Right lobe of liver (tissue), 4 donors: ENCODE measurements around the gene GPM6B.

ENCODE experiments used
- CTCF ChIP-seq, 4 donors: fragments of 200-600 bp in 3 of 4; fragments of 450-650 bp in 1 of 4; IDR thresholded peaks; one replicate each; pipeline versions ENCODE4 v1.5.1 to v1.8.0; 2016 to 2022; ENCODE audit warnings: antibody characterized with exemption in 4 of 4, mild to moderate bottlenecking in 2 of 4
- POLR2A ChIP-seq: fragments of 450-650 bp; IDR thresholded peaks from one replicate; pipeline ENCODE4 v1.6.1; 2017; ENCODE audit warnings: antibody characterized with exemption, mild to moderate bottlenecking
- donor health status: DM: no; HTN: no; CAD: no.
- donor health status: DM: no; HTN: no; CAD: no.
- donor health status: DM: no; HTN: yes; CAD: no.

DNA sequence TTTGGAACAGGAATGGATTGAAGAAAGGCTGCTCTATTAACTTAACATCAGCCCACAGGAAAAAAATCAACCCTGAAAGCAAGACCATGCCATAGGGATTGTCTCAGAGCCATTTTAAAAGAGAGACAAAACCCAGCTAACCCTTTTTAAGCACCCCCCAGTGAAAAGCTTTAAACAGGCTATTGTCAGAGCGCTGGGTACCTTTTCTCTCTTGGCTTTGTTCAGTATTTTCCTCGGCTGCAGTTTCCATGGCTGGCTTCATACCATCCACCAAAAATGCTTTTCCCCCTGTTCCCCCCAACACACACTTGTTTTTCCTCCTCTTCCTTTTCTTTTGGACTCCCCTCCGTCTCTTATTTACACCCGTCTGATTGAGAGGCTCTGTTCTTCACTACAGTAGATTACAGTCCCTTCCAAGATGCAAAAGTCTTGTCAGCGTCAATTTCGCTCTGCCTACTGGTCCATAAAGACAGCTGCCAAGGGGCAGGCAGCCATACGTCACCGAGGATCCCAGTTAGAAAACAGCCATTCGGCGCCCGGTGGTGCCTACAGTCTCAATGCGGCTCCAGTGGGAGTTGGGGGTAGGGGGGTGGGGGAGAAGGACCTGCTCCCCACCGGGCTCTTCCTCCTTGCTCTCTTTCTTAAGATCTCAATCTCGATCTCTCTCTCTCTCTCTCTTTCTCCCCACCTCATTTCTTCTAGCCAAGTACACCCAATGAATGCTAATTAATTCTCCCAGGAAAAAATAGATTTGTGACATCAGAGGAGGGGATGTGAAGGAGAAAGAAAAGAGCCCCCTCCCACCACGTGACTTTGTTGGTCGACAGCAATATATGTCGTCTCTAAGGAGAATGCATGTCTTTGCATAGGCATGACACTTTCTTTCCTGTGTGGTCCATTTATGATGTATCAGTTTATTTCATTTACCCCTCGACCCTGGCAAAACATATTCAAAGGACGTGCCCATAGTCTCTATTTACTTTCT, at the start of gene GPM6B:
- TF ChIP-seq CTCF (IDR thresholded peaks at IDR 0.05): no peak
- no peak for TF ChIP-seq POLR2A
